ENCODE data around the gene WDR20.

The WDR20 gene

DNA sequence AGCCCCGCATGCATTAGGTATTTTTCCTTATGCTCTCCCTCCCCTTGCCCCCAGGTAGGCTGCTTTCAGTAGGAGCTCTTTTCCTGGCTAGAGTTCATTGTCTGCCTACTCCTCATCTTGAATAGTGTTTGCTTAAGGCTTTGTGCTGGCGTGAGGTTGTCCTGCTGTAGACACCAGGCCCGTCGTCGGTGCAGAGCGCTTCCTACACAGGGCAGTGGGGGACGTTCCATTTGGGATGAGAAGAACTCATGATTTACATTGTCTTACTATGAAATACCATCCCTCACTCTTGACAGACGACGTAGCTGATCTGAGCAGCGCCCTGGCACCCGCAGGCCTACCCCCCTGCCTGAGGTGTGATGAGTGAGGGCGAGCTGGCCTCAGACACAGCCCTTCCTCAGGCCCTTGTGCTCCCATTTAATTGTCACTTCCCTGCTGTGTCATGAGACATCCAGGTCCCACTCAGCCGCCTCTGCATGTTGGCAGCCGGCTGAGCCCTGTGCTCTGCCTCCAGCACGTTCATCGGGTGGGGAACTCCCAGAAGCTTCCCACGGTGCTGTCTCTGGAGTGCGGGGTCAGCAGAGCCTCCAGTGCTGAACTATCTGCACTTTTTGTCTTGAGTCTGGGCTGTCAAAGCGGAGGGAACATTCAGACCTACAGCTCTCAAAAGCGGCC is 76.0 kb downstream of the WDR20 start:
- no peak for TF ChIP-seq CTCF (conservative IDR thresholded peaks at IDR 0.05)
- H3K27ac ChIP-seq, result peak overlapping the region; percentile 76

DNA sequence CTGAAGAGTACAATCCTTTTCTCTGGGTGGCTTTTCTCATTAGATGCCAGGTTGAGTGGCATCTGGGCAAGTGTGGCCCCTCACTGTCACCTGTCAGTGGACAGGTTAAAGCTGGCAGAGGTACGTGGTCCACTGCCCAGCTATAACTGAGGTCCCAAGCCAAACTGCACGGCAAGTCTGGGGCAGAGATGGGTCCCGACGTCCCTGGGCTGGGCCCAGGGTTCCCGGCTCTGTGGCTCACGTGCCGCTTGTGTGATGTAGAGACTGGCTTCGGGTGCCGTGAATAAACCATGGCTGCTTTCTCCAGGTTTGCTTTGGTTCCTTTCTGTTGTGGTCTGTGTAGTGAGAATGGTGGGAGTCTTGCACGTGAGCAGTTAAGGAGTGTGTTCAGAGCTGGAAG is 77.7 kb downstream of the WDR20 start:
- TF ChIP-seq CTCF (conservative IDR thresholded peaks at IDR 0.05), result no peak
- H3K27ac ChIP-seq, result no peak overlapping the region

DNA sequence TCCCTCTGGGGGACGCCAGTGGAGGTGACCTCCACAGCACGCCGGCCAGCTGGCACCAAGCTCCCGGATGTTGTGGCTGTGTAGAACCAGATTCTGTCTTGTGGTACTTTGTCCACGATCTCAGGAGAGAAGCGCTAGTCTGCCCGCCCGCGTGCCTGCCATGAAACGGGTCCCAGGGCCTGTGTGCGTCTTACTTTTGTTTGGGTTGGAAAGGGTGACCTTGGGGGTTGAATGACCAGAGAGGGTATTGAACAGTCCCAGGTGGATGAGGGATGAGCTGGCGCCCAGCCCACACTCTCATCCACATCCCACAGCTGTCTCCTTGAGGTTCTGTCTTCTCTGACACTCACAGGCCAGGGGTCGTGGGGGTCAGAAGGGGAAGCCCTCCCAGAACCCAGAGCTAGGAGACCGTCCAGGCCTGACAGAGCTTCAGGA is 78.3 kb downstream of the WDR20 start:
- H3K27ac ChIP-seq, result no peak overlapping the region
- no peak for TF ChIP-seq CTCF (conservative IDR thresholded peaks at IDR 0.05)

- no peak overlapping the region for H3K27ac ChIP-seq
- TF ChIP-seq CTCF (conservative IDR thresholded peaks at IDR 0.05), result no peak
These were observed 79.0 kb downstream of the WDR20 start for GRCh38 chr14:102218688-102219087.

- TF ChIP-seq CTCF (conservative IDR thresholded peaks at IDR 0.05), result no peak
- H3K27ac ChIP-seq, result no peak overlapping the region
These were observed 79.6 kb downstream of the WDR20 start for GRCh38 chr14:102219316-102219715.

- TF ChIP-seq CTCF (conservative IDR thresholded peaks at IDR 0.05), result no peak
- no peak overlapping the region for H3K27ac ChIP-seq
These were observed 80.3 kb downstream of the WDR20 start for GRCh38 chr14:102220031-102220430.

- no peak for TF ChIP-seq CTCF (conservative IDR thresholded peaks at IDR 0.05)
- no peak overlapping the region for H3K27ac ChIP-seq
These were observed 81.3 kb downstream of the WDR20 start for GRCh38 chr14:102221026-102221425.
